Duodenal mucosa (tissue), 2 donors: ENCODE results near the gene SERPINB12.

Source experiments
- H3K27ac ChIP-seq: one replicate; pipeline ENCODE4 v1.7.0; 2013; ENCODE audit warnings: low read depth, low read length
- H3K27me3 ChIP-seq, 2 donors: one replicate each; pipeline ENCODE4 v1.7.0; 2013; ENCODE audit warnings: low read length in 2 of 2, control low read depth in 1 of 2; ENCODE audit not compliant: insufficient read depth in 2 of 2, control insufficient read depth in 1 of 2
- H3K36me3 ChIP-seq, 2 donors: one replicate each; pipeline ENCODE4 v1.7.0; 2013; ENCODE audit warnings: low read length in 2 of 2, control low read depth in 1 of 2; ENCODE audit not compliant: insufficient read depth in 2 of 2, control insufficient read depth in 1 of 2
- H3K4me1 ChIP-seq, 2 donors: one replicate each; pipeline ENCODE4 v1.7.0; 2013; ENCODE audit warnings: low read length in 2 of 2, control low read depth in 1 of 2; ENCODE audit not compliant: insufficient read depth in 2 of 2, control insufficient read depth in 1 of 2
- H3K4me3 ChIP-seq, 2 donors: one replicate each; pipeline ENCODE4 v1.7.0; 2013; ENCODE audit warnings: low read length in 2 of 2, low read depth in 1 of 2
- H3K9ac ChIP-seq, 2 donors: one replicate each; pipeline ENCODE4 v1.7.0; 2013; ENCODE audit warnings: low read length in 2 of 2, low read depth in 1 of 2
- H3K9me3 ChIP-seq, 2 donors: one replicate each; pipeline ENCODE4 v1.7.0; 2013; ENCODE audit warnings: low read length in 2 of 2, control low read depth in 1 of 2; ENCODE audit not compliant: control insufficient read depth in 1 of 2

Gene SERPINB12

GRCh38 chr18:63518178-63519012, 23.8 kb upstream of the SERPINB12 start:
- Histone ChIP-seq H3K36me3 (no peaks in the 10 kb centered on the region), H3K4me3 (no peak overlapping the region), H3K27ac (no peak overlapping the region), H3K4me1 (no peaks in the 10 kb centered on the region), H3K9ac (no peak overlapping the region), H3K27me3 (peaks cover 0 to 3% of the 10 kb centered on the region in 2 donors), H3K9me3 (no peaks in the 10 kb centered on the region)

- no peaks in the 10 kb centered on the region for H3K4me1 ChIP-seq
- H3K36me3 ChIP-seq = no peaks in the 10 kb centered on the region
- no peak overlapping the region for H3K4me3 ChIP-seq
Observed at GRCh38 chr18:63520053-63520685, 22.0 kb upstream of the SERPINB12 start.

GRCh38 chr18:63523660-63524059, 18.5 kb upstream of the SERPINB12 start:
- H3K27ac ChIP-seq = no peak overlapping the region
- H3K27me3 ChIP-seq = no peaks in the 10 kb centered on the region
- no peak overlapping the region for H3K4me3 ChIP-seq
- no peaks in the 10 kb centered on the region for H3K9me3 ChIP-seq
- H3K4me1 ChIP-seq = no peaks in the 10 kb centered on the region
- no peaks in the 10 kb centered on the region for H3K36me3 ChIP-seq
- H3K9ac ChIP-seq = no peak overlapping the region

More at GRCh38 chr18:63520053-63520685, 22.0 kb upstream of the SERPINB12 start:
- Histone ChIP-seq H3K27me3 (no peaks in the 10 kb centered on the region), H3K27ac (no peak overlapping the region), H3K9ac (no peak overlapping the region), H3K9me3 (no peaks in the 10 kb centered on the region)

GRCh38 chr18:63527251-63527650, 14.9 kb upstream of the SERPINB12 start:
- Histone ChIP-seq H3K4me3 (no peak overlapping the region), H3K27me3 (no peaks in the 10 kb centered on the region), H3K9me3 (no peaks in the 10 kb centered on the region), H3K36me3 (no peaks in the 10 kb centered on the region), H3K9ac (no peak overlapping the region), H3K27ac (no peak overlapping the region), H3K4me1 (no peaks in the 10 kb centered on the region)

- H3K4me3 ChIP-seq = no peak overlapping the region
- no peak overlapping the region for H3K27ac ChIP-seq
- H3K9me3 ChIP-seq = no peaks in the 10 kb centered on the region
- no peaks in the 10 kb centered on the region for H3K4me1 ChIP-seq
- no peak overlapping the region for H3K9ac ChIP-seq
- H3K36me3 ChIP-seq = no peaks in the 10 kb centered on the region
- no peaks in the 10 kb centered on the region for H3K27me3 ChIP-seq
Observed at GRCh38 chr18:63528863-63529492, 13.2 kb upstream of the SERPINB12 start.

- Histone ChIP-seq H3K27me3 (no peaks in the 10 kb centered on the region), H3K27ac (no peak overlapping the region)
Observed at GRCh38 chr18:63532471-63532870, 9.7 kb upstream of the SERPINB12 start.

GRCh38 chr18:63534615-63535014, 7.6 kb upstream of the SERPINB12 start:
- Histone ChIP-seq H3K9ac (no peak overlapping the region), H3K27ac (no peak overlapping the region), H3K36me3 (no peaks in the 10 kb centered on the region), H3K4me3 (no peak overlapping the region), H3K4me1 (no peaks in the 10 kb centered on the region), H3K27me3 (no peaks in the 10 kb centered on the region), H3K9me3 (no peaks in the 10 kb centered on the region)

More at GRCh38 chr18:63532471-63532870, 9.7 kb upstream of the SERPINB12 start:
- Histone ChIP-seq H3K9ac (no peak overlapping the region), H3K9me3 (no peaks in the 10 kb centered on the region), H3K36me3 (no peaks in the 10 kb centered on the region), H3K4me3 (no peak overlapping the region), H3K4me1 (no peaks in the 10 kb centered on the region)

- Histone ChIP-seq H3K36me3 (no peaks in the 10 kb centered on the region), H3K4me3 (no peak overlapping the region), H3K9me3 (no peaks in the 10 kb centered on the region), H3K27ac (no peak overlapping the region), H3K9ac (no peak overlapping the region), H3K4me1 (no peaks in the 10 kb centered on the region), H3K27me3 (peaks cover 0 to 4% of the 10 kb centered on the region in 2 donors)
Observed at GRCh38 chr18:63539904-63540510, 2.2 kb upstream of the SERPINB12 start.

GRCh38 chr18:63544017-63544416, 1.8 kb downstream of the SERPINB12 start:
- Histone ChIP-seq H3K9ac (no peak overlapping the region), H3K27ac (no peak overlapping the region), H3K4me1 (no peaks in the 10 kb centered on the region), H3K27me3 (peaks cover 0 to 4% of the 10 kb centered on the region in 2 donors), H3K4me3 (no peak overlapping the region), H3K36me3 (no peaks in the 10 kb centered on the region), H3K9me3 (no peaks in the 10 kb centered on the region)

- Histone ChIP-seq H3K27me3 (peaks cover 0 to 4% of the 10 kb centered on the region in 2 donors), H3K4me3 (no peak overlapping the region), H3K9me3 (no peaks in the 10 kb centered on the region), H3K9ac (no peak overlapping the region), H3K36me3 (no peaks in the 10 kb centered on the region), H3K27ac (no peak overlapping the region), H3K4me1 (no peaks in the 10 kb centered on the region)
Observed at GRCh38 chr18:63545000-63545399, 2.8 kb downstream of the SERPINB12 start.
